NCI-H748 (cell line): Measurements from ENCODE around the gene UGT1A1.
A peak's percentile ranks its signal among the peaks of the same experiment; 100 is the strongest.

Source experiments
- DNase-seq: peaks from one replicate; lab custom pipeline; 2025; ENCODE audit not compliant: unreplicated experiment; lab: John Stamatoyannopoulos, UW

UGT1A1 gene

DNA sequence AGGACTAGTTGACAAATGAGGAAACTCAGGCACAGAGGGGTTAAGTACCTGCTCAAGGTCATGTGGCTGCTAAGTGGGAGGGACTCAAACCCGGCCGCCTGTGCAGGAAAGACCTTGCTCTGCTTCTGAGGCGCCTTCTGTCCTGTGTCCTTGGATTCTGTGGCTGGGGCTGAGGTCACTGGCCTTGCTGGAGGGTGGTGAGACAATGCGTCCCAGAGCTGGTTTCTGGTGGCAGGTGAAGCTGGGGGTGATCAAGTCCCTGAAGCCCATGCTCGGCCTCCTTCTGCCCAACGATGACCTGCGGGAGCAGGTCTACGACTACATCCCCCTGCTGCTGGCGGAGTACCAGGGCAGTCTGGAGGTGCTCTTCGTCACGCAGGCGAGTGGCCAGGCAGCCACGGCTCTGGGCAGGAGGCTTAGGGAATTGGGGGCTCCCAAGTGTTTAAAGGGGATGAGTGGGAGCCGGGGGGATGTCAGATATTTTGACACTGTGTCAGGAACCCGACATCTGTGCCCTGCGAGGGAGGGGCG is 34.1 kb downstream of the UGT1A1 start:
- no peak for DNase-seq

DNA sequence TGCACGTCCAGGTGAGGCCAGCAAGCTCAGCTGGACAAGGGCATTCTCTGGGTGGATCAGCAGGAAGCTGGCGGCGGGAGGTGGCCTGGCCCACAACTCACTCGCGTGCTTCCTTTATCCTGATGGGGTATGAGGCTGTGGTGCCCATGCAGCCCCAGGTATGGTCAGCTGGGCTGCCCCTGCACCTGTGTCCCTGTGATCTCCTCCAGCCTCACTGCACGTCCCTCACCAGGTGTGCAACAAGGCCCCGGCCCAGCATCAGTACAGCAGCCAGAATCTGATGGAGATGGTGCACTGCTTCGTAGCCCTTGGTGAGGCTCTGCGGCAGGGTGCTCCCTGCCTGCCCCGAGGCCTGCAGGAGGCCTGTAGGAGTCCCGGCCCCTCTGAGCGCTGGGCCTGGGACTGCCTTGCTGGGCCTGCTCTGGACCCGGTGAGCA is 35.7 kb downstream of the UGT1A1 start:
- no peak for DNase-seq

DNA sequence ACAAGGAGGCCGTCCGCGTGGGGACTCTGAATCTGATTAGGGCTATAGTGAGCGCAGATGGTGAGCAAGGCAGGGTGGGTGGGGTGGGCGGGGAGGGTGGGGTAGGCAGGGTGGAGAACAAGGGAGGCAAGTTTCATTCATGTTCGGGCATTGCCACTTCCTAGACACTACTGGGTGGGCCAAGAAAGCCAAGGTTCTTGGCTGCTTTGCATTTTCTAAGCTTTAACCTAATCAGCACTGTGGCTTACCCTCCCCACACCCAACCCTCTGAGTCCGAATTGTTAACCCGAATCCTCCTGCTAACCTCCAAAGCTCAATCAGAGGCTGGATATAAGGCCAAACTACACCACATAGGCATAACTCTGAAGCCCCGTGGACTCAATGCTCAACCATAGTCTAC is 36.2 kb downstream of the UGT1A1 start:
- no peak for DNase-seq

DNA sequence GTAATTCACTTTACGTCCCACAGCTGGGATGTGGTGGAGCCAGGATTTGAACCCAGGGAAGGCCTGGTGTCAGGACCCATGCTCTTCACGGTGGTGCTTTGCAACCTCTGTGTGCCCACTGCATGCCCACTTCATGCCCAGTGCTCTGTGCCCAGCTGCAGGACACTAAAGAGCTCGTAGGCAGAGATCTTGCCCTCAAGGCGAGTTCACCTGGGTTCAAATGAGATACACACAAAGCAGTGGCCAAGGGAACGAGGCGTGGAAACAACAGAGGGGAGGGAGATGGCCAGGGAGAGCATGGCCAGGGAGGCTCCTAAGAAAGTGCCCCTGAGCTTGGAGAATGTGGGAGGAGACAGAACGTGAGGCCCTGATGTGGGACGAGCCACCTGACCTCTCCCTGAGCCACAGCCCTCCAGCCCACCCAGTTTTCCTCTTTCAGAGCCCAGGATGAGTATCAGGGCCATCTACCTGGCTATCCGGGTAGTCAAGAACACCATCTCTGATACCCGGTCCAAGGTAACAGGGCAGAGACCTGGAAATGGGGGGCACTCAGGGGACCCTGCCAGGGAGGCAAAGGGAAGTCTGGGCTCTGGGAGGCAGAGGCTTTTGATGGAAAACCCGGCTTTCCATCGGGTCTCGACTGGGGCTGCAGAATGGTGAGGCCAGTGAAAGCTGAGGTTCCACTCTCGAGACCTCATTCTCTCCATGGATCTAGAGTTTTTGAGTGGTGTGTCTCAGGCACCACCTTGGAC is 38.4 kb downstream of the UGT1A1 start:
- DNase-seq = no peak

DNA sequence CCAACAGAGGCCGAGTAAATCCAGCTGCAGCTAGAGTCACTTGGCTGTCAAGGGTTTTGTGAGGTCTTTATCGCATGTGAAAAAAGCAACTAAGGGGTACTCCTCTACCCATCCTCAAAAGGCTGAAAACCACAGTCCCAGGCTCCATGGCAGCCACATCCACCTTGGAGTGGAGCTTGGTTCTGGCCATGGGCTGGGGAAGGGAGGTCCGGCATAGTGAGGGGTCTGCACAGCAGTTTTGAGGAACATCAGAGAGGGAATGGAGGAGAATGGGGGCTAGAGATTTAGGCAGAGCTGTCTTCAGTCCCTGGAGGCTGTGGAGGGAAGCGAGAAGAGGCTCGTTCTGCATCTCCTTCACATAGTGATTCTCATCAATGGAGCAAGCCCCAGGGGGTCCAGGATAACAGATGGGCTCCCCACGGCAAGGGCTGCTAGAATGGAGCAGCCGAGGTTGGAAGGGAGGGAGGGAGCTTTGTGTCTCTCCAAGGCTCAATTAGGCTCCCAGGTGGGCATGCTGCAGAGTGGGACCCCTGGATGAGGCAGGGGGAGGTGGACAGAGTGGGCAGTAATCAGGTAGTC is 39.1 kb downstream of the UGT1A1 start:
- DNase-seq = no peak

DNA sequence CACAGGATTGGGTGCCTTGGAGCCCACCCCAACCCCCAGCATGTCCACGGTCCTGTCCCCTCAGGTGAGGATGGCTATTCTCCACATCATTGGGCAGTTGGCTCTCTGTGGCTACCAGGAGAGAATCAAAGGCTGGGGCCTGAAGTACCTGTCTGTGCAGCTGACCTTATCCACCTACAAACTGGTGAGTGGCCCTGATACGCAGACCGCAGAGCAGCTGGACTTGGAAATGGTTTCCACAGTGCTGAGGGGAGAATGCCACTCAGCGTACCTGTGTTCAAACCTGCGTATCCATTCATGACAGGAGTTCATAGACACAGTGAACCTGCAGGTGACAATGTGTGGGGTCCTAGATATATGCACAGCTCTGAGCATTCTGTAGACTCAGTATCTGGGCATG is 39.6 kb downstream of the UGT1A1 start:
- no peak for DNase-seq

DNA sequence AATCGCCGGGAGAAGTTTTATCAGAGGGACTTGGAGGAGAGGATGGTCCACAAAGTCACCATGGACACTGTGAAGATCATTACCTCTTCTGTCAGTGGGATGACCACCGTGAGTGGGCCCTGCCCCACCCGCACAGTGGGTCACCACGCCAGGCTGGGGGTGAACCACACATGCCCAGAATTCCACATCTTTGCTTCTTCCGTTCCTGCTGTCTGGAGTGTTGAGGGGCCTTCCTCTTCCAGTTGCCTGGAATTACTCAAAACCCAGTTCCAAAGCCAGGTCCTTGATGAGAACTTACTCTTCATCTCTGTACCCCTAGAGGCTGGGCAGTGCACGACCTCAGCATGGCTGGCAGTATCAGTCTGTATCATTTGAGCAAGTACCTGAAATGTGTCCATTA is 40.1 kb downstream of the UGT1A1 start:
- no peak for DNase-seq

DNA sequence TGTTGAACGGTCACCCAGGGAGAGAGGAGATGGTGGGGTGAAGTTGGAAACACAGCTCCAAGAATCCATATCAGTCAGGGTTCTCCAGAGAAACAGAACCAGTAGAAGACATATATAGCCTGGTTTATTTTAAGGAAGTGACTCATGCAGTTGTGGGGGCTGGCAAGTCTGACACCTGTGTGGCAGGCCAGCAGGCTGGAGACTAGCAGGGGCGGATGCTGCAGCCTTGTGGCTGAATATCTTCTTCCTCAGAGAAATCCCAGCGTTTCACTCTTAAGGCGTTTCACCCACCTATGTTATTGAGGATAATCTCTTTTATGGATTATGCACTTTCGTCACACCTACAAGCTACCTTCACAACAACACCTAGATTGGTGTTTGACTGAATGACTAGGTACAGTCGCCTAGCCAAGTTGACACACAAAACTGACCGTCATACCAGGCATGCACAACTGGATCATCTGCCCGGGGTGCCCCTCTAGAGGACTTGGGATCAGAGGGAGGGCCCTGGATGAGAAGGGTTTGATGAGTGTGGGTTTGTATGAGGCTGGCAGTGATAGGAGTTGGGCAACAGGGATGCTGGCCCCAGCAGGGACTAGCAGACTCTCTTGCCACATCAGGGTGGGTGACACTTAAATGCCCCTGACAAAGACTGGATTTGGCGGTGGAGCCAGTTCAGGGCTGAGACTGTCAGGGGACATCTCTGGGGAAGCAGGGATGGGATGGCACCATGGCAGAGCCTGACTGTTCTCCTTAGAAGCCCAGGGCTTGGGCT is 41.5 kb downstream of the UGT1A1 start:
- DNase-seq = no peak

DNA sequence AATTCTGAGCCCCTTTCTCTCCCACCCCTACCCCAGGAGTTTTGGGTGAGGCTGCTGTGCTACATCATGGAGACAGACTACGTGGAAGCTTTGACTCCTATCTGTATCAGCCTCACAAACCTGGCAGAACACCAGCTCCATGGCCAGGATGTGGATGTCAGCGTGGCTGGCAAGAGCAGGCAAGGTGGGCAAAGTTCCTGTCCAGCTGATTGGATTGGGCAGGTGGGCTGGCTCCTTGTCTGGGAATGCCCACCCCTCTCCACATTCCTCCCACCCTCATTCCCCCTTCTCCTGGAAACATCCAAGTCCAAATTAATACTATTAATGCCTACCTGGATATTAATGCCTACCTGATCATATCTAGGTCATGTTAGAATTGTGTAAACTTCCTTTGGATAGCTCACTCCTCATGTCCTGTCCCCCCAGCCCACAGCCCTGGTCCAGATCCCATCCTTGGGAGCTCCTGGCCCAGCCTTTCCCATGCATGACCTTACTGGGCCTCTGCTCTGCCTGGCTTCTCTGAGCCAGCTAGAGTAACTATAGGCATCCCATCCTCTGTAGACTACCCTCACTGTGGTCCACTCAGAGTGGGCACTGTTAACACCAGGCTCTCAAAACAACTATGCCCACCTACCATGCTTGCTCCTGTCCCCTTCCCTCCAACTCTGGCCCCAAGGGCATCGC is 42.2 kb downstream of the UGT1A1 start:
- DNase-seq = no peak

DNA sequence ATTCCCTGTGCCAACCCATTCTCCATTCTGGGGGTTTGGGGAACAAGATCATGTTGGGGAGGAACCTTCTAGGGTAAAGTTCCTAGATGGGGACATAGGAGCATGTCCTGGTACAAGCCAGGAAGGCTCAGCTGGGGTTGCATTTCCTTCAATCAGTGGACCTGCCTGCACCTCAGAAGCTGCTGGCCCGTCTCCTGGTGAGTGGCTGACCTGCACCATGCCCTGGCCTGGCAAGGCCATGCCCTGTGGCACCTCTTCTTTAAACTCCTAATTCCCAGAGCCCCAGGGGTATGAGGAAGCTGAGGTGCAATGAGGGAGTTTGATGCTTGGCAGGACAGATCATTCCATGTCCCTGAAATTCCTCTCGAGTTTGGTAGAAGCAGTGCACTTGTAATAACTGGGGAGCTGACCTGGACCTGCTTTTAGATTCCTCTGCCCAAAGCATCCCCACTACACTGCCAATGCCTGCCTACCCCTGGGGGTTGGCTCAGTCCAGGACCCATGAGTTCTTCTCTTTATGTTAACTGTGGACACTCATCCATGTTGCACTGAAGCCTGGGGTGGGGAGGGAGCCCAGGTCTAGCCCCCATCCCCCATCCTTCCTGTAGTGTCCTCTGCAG is 43.3 kb downstream of the UGT1A1 start:
- DNase-seq = no peak

DNA sequence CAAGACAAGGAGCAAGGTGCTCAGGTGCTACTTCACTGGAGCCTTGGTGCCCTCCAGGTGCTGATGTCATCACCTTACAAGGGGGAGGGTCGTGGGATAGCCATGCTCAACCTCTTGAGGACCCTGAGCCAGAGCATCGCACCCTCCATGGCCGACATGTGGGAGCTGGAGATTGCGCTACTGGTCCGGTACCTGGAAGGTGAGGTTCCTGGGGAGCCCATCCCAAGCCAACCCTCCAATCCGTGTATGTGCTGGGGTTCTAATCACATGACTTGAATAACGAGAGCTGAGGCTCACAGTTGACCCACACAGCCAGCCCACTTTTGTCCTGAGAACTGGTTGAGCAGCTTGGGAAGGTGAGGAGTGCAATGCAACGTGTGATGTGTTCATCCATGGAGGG is 43.9 kb downstream of the UGT1A1 start:
- DNase-seq = no peak

DNA sequence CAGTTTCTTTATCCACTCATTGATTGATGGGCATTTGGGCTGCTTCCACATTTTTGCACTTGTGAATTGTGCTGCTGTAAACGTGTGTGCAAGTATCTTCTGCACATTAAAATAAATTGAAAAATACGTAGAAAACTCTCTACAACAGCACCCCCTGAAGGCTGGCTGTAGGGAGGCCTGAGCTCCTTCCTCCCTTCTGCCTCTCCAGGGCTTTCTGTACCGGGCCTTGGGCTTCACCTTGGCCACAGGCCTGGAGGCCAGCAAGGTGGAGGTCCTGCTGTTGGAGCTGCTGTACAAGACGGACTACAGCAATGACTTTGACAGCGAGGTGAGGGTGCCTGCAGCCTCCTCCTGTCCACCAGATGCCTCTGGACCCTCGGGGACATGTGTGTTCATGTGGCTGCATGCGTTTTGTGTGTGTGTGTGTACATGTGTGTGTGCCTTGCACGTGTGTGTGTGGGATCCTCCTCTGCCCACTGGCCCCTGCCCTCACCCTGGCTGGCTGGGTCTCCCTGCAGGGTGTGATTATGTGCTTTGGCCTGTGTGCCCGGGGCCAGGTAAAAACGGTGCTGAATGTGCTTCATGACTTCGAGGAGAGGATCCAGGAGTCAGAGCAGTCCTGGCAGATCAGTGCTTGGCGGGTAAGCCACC is 47.3 kb downstream of the UGT1A1 start:
- no peak for DNase-seq

DNA sequence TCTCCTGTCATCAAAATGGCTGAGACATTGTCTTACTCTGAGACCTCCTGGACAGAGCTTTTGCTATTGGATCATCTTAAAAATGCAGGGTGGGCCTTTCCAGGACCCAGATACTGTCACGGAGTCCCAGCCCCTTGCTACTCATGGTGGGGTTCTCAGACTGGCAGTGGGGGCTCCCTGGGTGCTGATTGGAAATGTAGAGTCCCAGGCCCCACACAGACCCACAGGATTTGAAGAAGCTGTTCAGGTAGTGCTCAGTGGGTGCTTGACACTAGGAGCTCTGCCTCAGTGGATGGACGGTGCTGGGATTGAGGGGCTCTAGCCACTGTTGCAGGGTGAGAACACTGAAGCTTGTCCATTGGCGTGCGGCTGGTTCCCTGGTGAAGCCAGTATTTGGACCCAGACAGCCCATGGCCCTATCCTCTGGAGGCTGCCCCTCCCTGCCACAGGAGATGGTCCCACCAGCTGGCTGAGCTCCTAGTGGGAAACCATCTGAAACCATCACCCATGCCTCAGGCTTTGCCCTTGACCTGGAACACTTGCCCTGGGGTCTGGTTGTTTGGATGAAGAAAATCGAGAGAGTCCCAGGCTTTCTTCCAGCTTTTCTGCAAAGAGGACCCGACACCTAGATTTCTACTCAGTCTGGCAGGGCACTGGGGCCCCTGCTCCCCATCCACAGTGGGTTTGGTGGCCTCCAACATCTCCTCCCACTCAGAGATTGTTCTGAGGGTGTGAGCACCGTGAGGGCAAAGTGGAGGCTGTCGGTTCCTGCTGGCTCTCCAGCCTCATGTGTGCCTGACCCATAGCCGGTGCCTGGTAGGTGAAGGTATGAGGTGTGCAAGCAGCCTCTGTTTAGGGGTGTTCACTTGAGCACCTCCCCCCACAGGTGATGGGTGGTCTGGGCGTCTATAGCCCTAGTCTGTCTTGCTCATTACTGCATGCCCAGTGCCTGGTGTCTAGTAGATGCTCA is 48.2 kb downstream of the UGT1A1 start:
- DNase-seq = no peak

DNA sequence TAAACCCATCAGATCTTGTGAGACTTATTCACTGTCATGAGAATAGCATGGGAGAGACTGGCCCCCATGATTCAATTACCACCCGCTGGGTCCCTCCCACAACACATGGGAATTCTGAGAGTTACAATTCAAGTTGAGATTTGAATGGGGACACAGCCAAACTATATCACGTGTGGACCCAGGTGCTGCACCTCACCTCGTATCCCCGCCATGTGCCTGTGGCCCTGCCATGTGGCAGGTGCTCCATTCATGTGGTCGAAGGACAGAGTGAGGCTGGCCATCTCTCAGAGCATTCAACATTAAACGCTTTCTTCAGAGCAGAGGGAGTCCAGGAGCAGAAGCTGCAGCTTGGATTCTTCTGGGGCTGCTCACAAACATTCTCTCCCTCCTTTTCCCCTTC is 50.3 kb downstream of the UGT1A1 start:
- DNase-seq = no peak

DNA sequence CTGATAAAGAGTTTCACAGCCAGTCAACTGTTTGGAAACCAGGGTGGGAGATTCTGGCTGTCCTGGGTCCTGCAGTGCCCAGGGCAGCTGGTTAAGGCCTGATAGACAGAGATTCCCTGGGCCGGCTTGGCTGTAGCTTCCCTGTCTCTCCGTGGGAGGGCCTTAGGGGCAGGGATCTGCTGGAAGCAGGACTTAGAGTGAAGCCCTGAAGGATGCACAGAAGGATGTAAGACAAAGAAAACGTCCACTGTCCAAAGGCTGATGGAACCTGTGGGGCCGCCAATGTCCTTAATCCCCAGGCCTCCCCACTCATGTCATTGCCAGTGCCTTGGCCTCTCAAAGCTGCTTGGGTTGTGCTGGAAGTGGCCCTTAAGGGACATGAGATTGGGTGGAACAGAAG is 51.0 kb downstream of the UGT1A1 start:
- DNase-seq = no peak

DNA sequence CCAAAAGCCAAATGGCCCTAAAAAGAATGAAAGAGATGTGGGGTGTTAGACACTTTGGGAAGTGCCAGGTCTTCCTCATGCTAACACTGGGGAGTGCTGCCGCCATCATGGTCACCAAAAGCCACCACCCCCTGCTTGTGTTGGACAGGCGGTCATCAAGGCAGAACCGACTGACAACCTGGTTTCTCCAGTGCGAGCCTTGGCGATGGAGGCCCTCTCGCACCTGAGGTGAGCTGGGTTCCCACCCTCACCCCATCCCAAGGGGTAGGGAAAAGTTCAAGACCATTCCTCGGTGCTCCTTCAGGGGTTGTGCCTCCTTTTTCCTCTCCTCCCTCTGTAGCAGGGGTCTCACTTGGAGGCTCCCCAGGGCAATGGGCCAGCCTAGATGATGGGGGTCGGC is 51.7 kb downstream of the UGT1A1 start:
- DNase-seq = no peak

DNA sequence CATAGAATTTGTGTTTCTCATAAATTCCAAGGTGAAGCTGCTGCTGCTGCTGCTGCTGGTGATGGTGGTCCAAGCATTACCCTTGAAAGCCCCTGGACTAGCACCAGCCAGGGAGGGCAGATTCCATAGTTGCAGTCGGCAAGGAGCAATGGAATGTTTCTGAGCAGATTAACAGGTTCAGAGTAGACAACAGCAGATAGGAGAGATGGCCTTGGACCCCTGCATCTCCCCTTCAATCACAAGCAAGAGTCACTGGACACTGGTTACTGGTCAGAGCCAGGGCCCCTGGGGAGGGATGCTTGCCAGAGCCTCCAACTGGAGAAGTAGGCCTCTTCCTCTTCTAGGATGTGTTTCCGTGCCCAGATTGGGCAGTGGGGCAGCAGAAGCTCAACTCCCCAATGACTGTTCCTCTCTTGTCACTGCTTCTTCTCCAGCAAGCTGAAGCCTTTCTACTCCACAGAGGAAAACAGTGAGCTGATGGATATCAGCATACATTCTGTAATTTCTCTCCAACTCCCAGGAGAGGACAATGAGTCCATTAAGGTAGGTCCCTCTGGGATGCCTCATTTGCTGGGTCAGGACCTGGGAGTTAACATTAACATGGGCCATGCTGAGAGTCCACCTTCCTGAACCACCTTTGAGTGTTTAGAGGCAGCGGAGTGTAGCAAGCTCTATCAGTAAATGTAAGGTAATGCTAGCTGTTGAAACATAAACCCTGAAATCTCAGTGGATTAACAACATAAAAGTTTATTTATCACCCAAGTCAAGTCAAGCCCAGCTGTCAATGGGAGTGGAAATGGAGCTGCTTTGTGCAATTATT is 53.4 kb downstream of the UGT1A1 start:
- DNase-seq = no peak

DNA sequence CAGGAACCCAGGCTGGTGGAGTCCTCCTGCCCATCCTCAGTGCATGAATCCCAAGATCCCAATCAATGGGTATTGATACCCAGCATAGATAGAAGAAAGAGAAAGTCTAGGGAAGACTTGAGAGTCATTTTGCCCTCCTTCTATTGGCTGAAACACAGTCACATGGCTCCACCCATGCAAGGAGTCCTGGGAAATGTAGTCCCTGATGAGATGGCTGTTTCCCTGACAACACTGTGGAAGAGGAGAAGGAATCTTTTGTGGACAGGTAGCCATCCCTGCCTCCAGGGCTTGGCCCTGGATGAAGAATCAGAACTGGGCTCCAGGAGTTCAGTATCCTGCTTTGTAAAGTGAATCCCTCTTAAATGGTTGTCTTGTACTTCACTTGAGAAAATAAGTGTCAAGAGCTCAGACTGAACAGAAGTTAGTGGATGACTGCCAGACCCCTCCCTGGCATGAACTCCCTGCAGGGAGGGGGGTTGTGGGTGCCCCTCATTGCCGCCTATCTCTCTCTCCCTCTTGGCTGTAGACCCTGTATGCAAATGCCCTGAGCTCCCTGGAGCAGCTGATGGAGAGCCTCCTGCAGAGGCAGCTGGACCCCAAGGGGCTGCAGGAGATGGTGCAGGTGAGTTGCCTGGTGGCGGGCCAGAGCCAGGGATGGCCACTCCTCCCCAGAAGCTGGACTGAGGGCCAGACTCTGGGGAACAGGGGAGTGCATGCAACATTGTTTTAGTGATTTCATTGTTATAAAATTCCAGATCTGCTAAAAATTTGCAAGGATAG is 54.2 kb downstream of the UGT1A1 start:
- peak; percentile 15 for DNase-seq
